HepG2 (cell line): ENCODE measurements around the gene ANG. TPM values are rescaled to one million over a fixed set of nuclear protein-coding genes. Genes with fewer than 3 reads are reported as not detected.

Experiments used
- ATM ChIP-seq: fragments of 450-650 bp; IDR thresholded peaks from 2 replicates; pipeline ENCODE4 v1.7.1; 2017; ENCODE audit warnings: mild to moderate bottlenecking, borderline replicate concordance
- E2F1 ChIP-seq: sonication (generic); formaldehyde crosslinking; IDR thresholded peaks from 2 replicates; pipeline ENCODE4 v1.5.0; 2020; ENCODE audit warnings: missing genetic modification reagents
- ESRRA ChIP-seq: sonication (generic); formaldehyde crosslinking; IDR thresholded peaks from 2 replicates; pipeline ENCODE4 v1.5.1; 2020; ENCODE audit warnings: mild to moderate bottlenecking, low read depth, missing genetic modification reagents
- FUBP1 ChIP-seq: sonication (generic); formaldehyde crosslinking; IDR thresholded peaks from 2 replicates; pipeline ENCODE4 v1.5.1; 2020; ENCODE audit warnings: missing genetic modification reagents, mild to moderate bottlenecking, borderline replicate concordance
- GZF1 ChIP-seq: sonication (generic); formaldehyde crosslinking; IDR thresholded peaks from 2 replicates; pipeline ENCODE4 v1.5.1; 2020; ENCODE audit warnings: mild to moderate bottlenecking, missing genetic modification reagents
- LCORL ChIP-seq, 2 experiments: fragments of 450-650 bp in 1 of 2; sonication (generic) in 1 of 2; formaldehyde crosslinking in 1 of 2; IDR thresholded peaks; 2 replicates each; pipeline versions ENCODE4 v1.5.0 to v1.6.1; 2017 to 2020; ENCODE audit warnings: antibody characterized with exemption in 1 of 2, missing genetic modification reagents in 1 of 2
- NFE2L2 ChIP-seq: fragments of 150-350 bp; IDR thresholded peaks from 2 replicates; pipeline ENCODE4 v1.6.1; 2014; ENCODE audit warnings: low read length
- PLRG1 ChIP-seq: fragments of 450-650 bp; conservative IDR thresholded peaks from 2 replicates; pipeline ENCODE4 v1.6.1; 2016
- ZBTB26 ChIP-seq: IDR thresholded peaks from 2 replicates; pipeline ENCODE4 v1.6.1; 2016; ENCODE audit warnings: missing compliant biosample characterization, missing genetic modification reagents, borderline replicate concordance
- ZC3H4 ChIP-seq: sonication (generic); formaldehyde crosslinking; IDR thresholded peaks from 2 replicates; pipeline ENCODE4 v1.4.0; 2020; ENCODE audit warnings: missing genetic modification reagents, borderline replicate concordance
- ZNF256 ChIP-seq: sonication (generic); formaldehyde crosslinking; conservative IDR thresholded peaks from 2 replicates; pipeline ENCODE4 v1.4.0; 2020; ENCODE audit warnings: missing genetic modification reagents
- ZNF274 ChIP-seq: sonication (generic); formaldehyde crosslinking; IDR thresholded peaks from 2 replicates; pipeline ENCODE4 v1.5.1; 2020; ENCODE audit warnings: mild to moderate bottlenecking, missing genetic modification reagents
- ZNF280D ChIP-seq: sonication (generic); formaldehyde crosslinking; IDR thresholded peaks from 2 replicates; pipeline ENCODE4 v1.5.1; 2020; ENCODE audit warnings: mild to moderate bottlenecking, missing genetic modification reagents
- ZNF34 ChIP-seq: sonication (generic); formaldehyde crosslinking; IDR thresholded peaks from 2 replicates; pipeline ENCODE4 v1.4.0; 2020; ENCODE audit warnings: mild to moderate bottlenecking, missing genetic modification reagents, borderline replicate concordance
- ZNF615 ChIP-seq: sonication (generic); formaldehyde crosslinking; IDR thresholded peaks from 2 replicates; pipeline ENCODE4 v1.5.0; 2020; ENCODE audit warnings: mild to moderate bottlenecking, missing genetic modification reagents, borderline replicate concordance
- polyA plus RNA-seq, 8 experiments: library from polyadenylated mRNA; depleted of rRNA in 3 of 8; stranded (reverse) in 7 of 8; unstranded in 1 of 8; fragments of >200 nt; fragmentation: Illumina TruSeq in 4 of 8; extraction: Trizol in 4 of 8; gene quantifications; 2 replicates each; pipeline versions ENCODE4 v1.2.1 to v1.2.3, GENCODE V29; 2011 to 2016; ENCODE audit warnings: low read depth in 4 of 8, missing spikeins in 1 of 8, mixed read lengths in 1 of 8; ENCODE audit not compliant: insufficient read depth in 1 of 8
- total RNA-seq, 5 experiments: library from RNA; depleted of rRNA; stranded (reverse); fragments of >200 nt; fragmentation: Illumina TruSeq; extraction: Trizol; gene quantifications; 2 replicates each; pipeline ENCODE4 v1.2.3, GENCODE V29; 2016; ENCODE audit warnings: low read depth in 1 of 5
- TF ChIP-seq, protein P1 (sequence below): sonication (generic); formaldehyde crosslinking; IDR thresholded peaks from 2 replicates; pipeline ENCODE4 v1.4.0; 2020; ENCODE audit warnings: missing genetic modification reagents
- TF ChIP-seq, protein P2 (sequence below): sonication (generic); formaldehyde crosslinking; IDR thresholded peaks from 2 replicates; pipeline ENCODE4 v1.5.0; 2020; ENCODE audit warnings: missing genetic modification reagents

Gene ANG
- total and polyA plus RNA-seq, 2 of the 13 experiments (the other 11 are each of a cell fraction or from before 2014, with no cell fraction given): 83.6 to 401 TPM

GRCh38 chr14:20683125-20683890 is 5.3 kb upstream of the ANG start (continued):
- TF ChIP-seq, protein P1, sequence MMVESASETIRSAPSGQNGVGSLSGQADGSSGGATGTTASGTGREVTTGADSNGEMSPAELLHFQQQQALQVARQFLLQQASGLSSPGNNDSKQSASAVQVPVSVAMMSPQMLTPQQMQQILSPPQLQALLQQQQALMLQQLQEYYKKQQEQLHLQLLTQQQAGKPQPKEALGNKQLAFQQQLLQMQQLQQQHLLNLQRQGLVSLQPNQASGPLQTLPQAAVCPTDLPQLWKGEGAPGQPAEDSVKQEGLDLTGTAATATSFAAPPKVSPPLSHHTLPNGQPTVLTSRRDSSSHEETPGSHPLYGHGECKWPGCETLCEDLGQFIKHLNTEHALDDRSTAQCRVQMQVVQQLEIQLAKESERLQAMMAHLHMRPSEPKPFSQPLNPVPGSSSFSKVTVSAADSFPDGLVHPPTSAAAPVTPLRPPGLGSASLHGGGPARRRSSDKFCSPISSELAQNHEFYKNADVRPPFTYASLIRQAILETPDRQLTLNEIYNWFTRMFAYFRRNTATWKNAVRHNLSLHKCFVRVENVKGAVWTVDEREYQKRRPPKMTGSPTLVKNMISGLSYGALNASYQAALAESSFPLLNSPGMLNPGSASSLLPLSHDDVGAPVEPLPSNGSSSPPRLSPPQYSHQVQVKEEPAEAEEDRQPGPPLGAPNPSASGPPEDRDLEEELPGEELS (CRISPR knock-in tag): no peak; the same call in 1 of the 2 replicates
- TF ChIP-seq ZNF615 (CRISPR knock-in tag) (no peak; the same call in 1 of the 2 replicates), LCORL (IDR thresholded peaks at IDR 0.05) (no peak), LCORL (CRISPR knock-in tag; IDR thresholded peaks at IDR 0.05) (peak; percentile 58; the same call in 1 of the 2 replicates), ZNF34 (CRISPR knock-in tag) (no peak), E2F1 (CRISPR knock-in tag) (no peak; the same call in 1 of the 2 replicates), ESRRA (CRISPR knock-in tag) (no peak; the same call in 1 of the 2 replicates), PLRG1 (no peak), ZC3H4 (CRISPR knock-in tag) (peak; percentile 73; the same call in 1 of the 2 replicates), FUBP1 (no peak), ZNF274 (CRISPR knock-in tag) (no peak), ATM (no peak), ZNF256 (CRISPR knock-in tag) (0 out of 2 replicates have a peak, but pooled peaks have one; percentile 22), ZBTB26 (CRISPR knock-in tag) (no peak; the same call in 1 of the 2 replicates), NFE2L2 (no peak), ZNF280D (CRISPR knock-in tag) (no peak; the same call in 1 of the 2 replicates), GZF1 (CRISPR knock-in tag) (peak; percentile 2; the same call in 1 of the 2 replicates)
- TF ChIP-seq, protein P2, sequence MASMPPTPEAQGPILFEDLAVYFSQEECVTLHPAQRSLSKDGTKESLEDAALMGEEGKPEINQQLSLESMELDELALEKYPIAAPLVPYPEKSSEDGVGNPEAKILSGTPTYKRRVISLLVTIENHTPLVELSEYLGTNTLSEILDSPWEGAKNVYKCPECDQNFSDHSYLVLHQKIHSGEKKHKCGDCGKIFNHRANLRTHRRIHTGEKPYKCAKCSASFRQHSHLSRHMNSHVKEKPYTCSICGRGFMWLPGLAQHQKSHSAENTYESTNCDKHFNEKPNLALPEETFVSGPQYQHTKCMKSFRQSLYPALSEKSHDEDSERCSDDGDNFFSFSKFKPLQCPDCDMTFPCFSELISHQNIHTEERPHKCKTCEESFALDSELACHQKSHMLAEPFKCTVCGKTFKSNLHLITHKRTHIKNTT: 0 out of 2 replicates have a peak, but pooled peaks have one; percentile 55
